Endothelial cell of umbilical vein (primary cell): ENCODE results near the gene MEAK7. TPM values are rescaled to one million over a fixed set of nuclear protein-coding genes. Genes with fewer than 3 reads are reported as not detected.

ENCODE experiments used
- BruUV-seq: library from RNA; stranded (reverse); fragments of 400-500 nt; replicated peaks from 2 replicates; lab custom pipeline; 2021; lab: Mats Ljungman, UMichigan
- CTCF ChIA-PET: fragments of 300-600, 350-600 bp; sonication (Branson Sonifier 250); formaldehyde crosslinking; loops from one replicate; lab custom pipeline; 2021; ENCODE audit warnings: antibody characterized with exemption, inconsistent platforms; lab: Charles Lee
- POLR2A ChIA-PET: fragments of 300-600, 350-600 bp; sonication (Branson Sonifier 250); formaldehyde crosslinking; loops from one replicate; lab custom pipeline; 2021; ENCODE audit warnings: antibody characterized with exemption, inconsistent platforms; lab: Charles Lee
- DNase-seq: peaks from one replicate; pipeline ENCODE4 v3.0.0-alpha.2; 2011; ENCODE audit warnings: low read depth, low spot score
- FAIRE-seq: peaks from 2 replicates; lab custom pipeline; 2011; peaks lifted over from hg19 to GRCh38; lab: Jason Lieb, UNC
- H2AFZ ChIP-seq: 2 replicates; pipeline ENCODE4 v1.6.0; 2012; ENCODE audit warnings: low read depth, low read length, control low read depth, inconsistent platforms
- H3K27ac ChIP-seq: 2 replicates; pipeline ENCODE4 v1.5.1; 2011; ENCODE audit warnings: low read depth, mild to moderate bottlenecking, control low read depth, low read length, moderate library complexity; ENCODE audit not compliant: insufficient read depth
- H3K27me3 ChIP-seq, 2 experiments: 2 replicates each; pipeline versions ENCODE4 v1.6.0 to v1.6.1; 2011; ENCODE audit warnings: low read length in 2 of 2, mixed read lengths in 1 of 2; ENCODE audit not compliant: control insufficient read depth in 2 of 2, insufficient read depth in 2 of 2
- H3K36me3 ChIP-seq, 2 experiments: 2 replicates in 1 of 2; 3 replicates in 1 of 2; pipeline ENCODE4 v1.5.1; 2011; ENCODE audit warnings: low read length in 2 of 2, mild to moderate bottlenecking in 1 of 2, moderate library complexity in 1 of 2; ENCODE audit not compliant: control insufficient read depth in 2 of 2, insufficient read depth in 2 of 2; ENCODE audit errors: extremely low read depth in 1 of 2
- H3K4me1 ChIP-seq: 3 replicates; pipeline ENCODE4 v1.5.1; 2011; ENCODE audit warnings: mild to moderate bottlenecking, low read length; ENCODE audit not compliant: control insufficient read depth, insufficient read depth; ENCODE audit errors: extremely low read depth
- H3K4me2 ChIP-seq: 2 replicates; pipeline ENCODE4 v1.6.1; 2011; ENCODE audit warnings: low read length, control low read depth, mixed read lengths; ENCODE audit not compliant: insufficient read depth
- H3K4me3 ChIP-seq, 3 experiments: fragments of 200-600 bp in 1 of 3; sonication (generic), shearing (Covaris generic) in 1 of 3; replicated peaks in 1 of 3; 2 replicates each; pipeline ENCODE4 v1.5.1; 2011 to 2016; ENCODE audit warnings: control low read depth in 3 of 3, low read length in 3 of 3, mild to moderate bottlenecking in 2 of 3, inconsistent platforms in 1 of 3, low read depth in 1 of 3, moderate library complexity in 1 of 3; ENCODE audit not compliant: insufficient read depth in 1 of 3
- H3K79me2 ChIP-seq: 2 replicates; pipeline ENCODE4 v1.6.0; 2012; ENCODE audit warnings: low read length, inconsistent platforms; ENCODE audit not compliant: control insufficient read depth, insufficient read depth
- H3K9ac ChIP-seq: replicated peaks from 2 replicates; pipeline ENCODE3; 2011; ENCODE audit warnings: low read length, control low read depth; ENCODE audit not compliant: insufficient read depth; ENCODE audit errors: extremely low read depth
- H3K9me1 ChIP-seq: replicated peaks from 3 replicates; pipeline ENCODE4 v1.6.0; 2011; ENCODE audit warnings: mild to moderate bottlenecking, low read length; ENCODE audit not compliant: control insufficient read depth, insufficient read depth; ENCODE audit errors: extremely low read depth
- H3K9me3 ChIP-seq: replicated peaks from 2 replicates; pipeline ENCODE4 v1.5.1; 2012; ENCODE audit warnings: low read length, inconsistent platforms; ENCODE audit not compliant: control insufficient read depth, insufficient read depth
- H4K20me1 ChIP-seq: replicated peaks from 2 replicates; pipeline ENCODE3; 2011; ENCODE audit warnings: mild to moderate bottlenecking, low read length; ENCODE audit not compliant: control insufficient read depth, insufficient read depth; ENCODE audit errors: extremely low read depth
- EZH2 ChIP-seq: IDR thresholded peaks from 2 replicates; pipeline ENCODE4 v1.6.1; 2012; ENCODE audit warnings: borderline replicate concordance, low read depth, mild to moderate bottlenecking, moderate library complexity, low read length, inconsistent platforms; ENCODE audit not compliant: severe bottlenecking
- FOS ChIP-seq: IDR thresholded peaks from 2 replicates; pipeline ENCODE4 v1.6.1; 2011; ENCODE audit warnings: mild to moderate bottlenecking, low read length, moderate library complexity, borderline replicate concordance; ENCODE audit not compliant: insufficient read depth
- GATA2 ChIP-seq: IDR thresholded peaks from 2 replicates; pipeline ENCODE4 v1.7.0; 2011; ENCODE audit warnings: low read depth, mild to moderate bottlenecking, moderate library complexity, mixed read lengths, low read length; ENCODE audit not compliant: insufficient read length, insufficient read depth
- POLR2A ChIP-seq: IDR thresholded peaks from 2 replicates; pipeline ENCODE4 v1.6.1; 2012; ENCODE audit warnings: low read depth, mild to moderate bottlenecking, control low read depth, low read length
- POLR2AphosphoS5 ChIP-seq: IDR thresholded peaks from 2 replicates; pipeline ENCODE4 v1.6.1; 2012; ENCODE audit warnings: low read depth, mild to moderate bottlenecking, control low read depth, low read length, moderate library complexity; ENCODE audit not compliant: insufficient read depth
- dilution Hi-C: fragments of 300-500 bp; cut with MboI; formaldehyde crosslinking; loops from one replicate; pipeline ENCODE4 v1.15.0; 2019; ENCODE audit warnings: low sequenced_read_pairs; ENCODE audit not compliant: extremely low pct_ligation_motif_present
- intact Hi-C: fragments of 100-400 bp; cut with micrococcal nuclease; formaldehyde crosslinking; loops from one replicate; pipeline ENCODE4 v1.10.0; 2022
- polyA plus RNA-seq, 4 experiments: library from polyadenylated mRNA; depleted of rRNA in 3 of 4; stranded (reverse) in 3 of 4; unstranded in 1 of 4; fragments of >200 nt; gene quantifications; 2 replicates each; pipeline versions ENCODE4 v1.2.1 to v1.2.3, GENCODE V29; 2011 to 2012; ENCODE audit warnings: missing spikeins in 1 of 4
- total RNA-seq: library from RNA; stranded (reverse); gene quantifications from 2 replicates; pipeline ENCODE4 v1.2.3, GENCODE V29; 2021

Gene MEAK7
- total and polyA plus RNA-seq, 2 donors (not counting 3 experiments of a cell fraction or from before 2014, with no cell fraction given), result 16.2 to 22.7 TPM

- Histone ChIP-seq H3K4me2 (no peak overlapping the region), H3K4me1 (peaks cover 10% of the 10 kb centered on the region), H2AFZ (no peak overlapping the region), H3K36me3 (peaks cover 5 to 11% of the 10 kb centered on the region in 2 experiments), H3K9me1 (no peaks in the 10 kb centered on the region), H3K9me3 (no peaks in the 10 kb centered on the region), H3K4me3 (no peak overlapping the region), H3K27me3 (no peaks in the 10 kb centered on the region), H3K79me2 (peaks cover 4% of the 10 kb centered on the region), H3K9ac (no peak overlapping the region), H3K27ac (no peak overlapping the region), H4K20me1 (no peaks in the 10 kb centered on the region)
- CTCF ChIA-PET, result no interaction called here
- intact Hi-C loops, result no loop called here
- DNase-seq (no peak), FAIRE-seq (peak; percentile 40)
- POLR2A ChIA-PET, result no interaction called here
- BruUV-seq, result no TSS peak
- no peak for TF ChIP-seq EZH2
- peak; percentile 37 for TF ChIP-seq POLR2AphosphoS5
- peak; percentile 64 for TF ChIP-seq FOS
- TF ChIP-seq GATA2, result no peak
- dilution Hi-C loops, result loop anchor here (25.0 kb wide), 1 partner anchor 111 kb away; the partner anchor contains the start of gene COTL1
Observed at GRCh38 chr16:84501077-84501735, 3.3 kb downstream of the MEAK7 start.

- H3K9ac ChIP-seq, result no peak overlapping the region
- DNase-seq (no peak), FAIRE-seq (no peak)
- H3K4me1 ChIP-seq, result peaks cover 10% of the 10 kb centered on the region
- no peak overlapping the region for H3K4me2 ChIP-seq
- TF ChIP-seq FOS, result no peak
- no peak for TF ChIP-seq POLR2A
- TF ChIP-seq EZH2, result no peak
- H3K4me3 ChIP-seq, result no peak overlapping the region
- H3K27me3 ChIP-seq, result no peaks in the 10 kb centered on the region
- H4K20me1 ChIP-seq, result no peaks in the 10 kb centered on the region
- H3K9me3 ChIP-seq, result no peaks in the 10 kb centered on the region
- CTCF ChIA-PET, result no interaction called here
- H3K27ac ChIP-seq, result no peak overlapping the region
- no TSS peak for BruUV-seq
- H3K79me2 ChIP-seq, result peaks cover 4% of the 10 kb centered on the region
- no peaks in the 10 kb centered on the region for H3K9me1 ChIP-seq
- H3K36me3 ChIP-seq, result peaks cover 5 to 11% of the 10 kb centered on the region in 2 experiments
- POLR2A ChIA-PET, result no interaction called here
- H2AFZ ChIP-seq, result no peak overlapping the region
- dilution Hi-C loops, result loop anchor here (25.0 kb wide), 1 partner anchor 112 kb away; the partner anchor contains the start of gene COTL1
- intact Hi-C loops, result no loop called here
Observed at GRCh38 chr16:84500531-84500930, 3.9 kb downstream of the MEAK7 start.
